HEK293 (cell line): ENCODE measurements around the gene CD2BP2.

ENCODE experiments used
- CTCF ChIA-PET: fragments of 350-600 bp; formaldehyde crosslinking; extraction: SDS; loops from one replicate; lab custom pipeline; 2021; ENCODE audit warnings: antibody characterized with exemption; lab: Yijun Ruan, JAX
- POLR2A ChIA-PET: fragments of 300-600 bp; formaldehyde crosslinking; extraction: SDS; loops from one replicate; lab custom pipeline; 2020; ENCODE audit warnings: antibody characterized with exemption, inconsistent platforms; lab: Yijun Ruan, JAX
- H3K27ac ChIP-seq: fragments of 200-500 bp; sonication (Bioruptor generic); 2 replicates; pipeline ENCODE4 v1.5.1; 2014; ENCODE audit warnings: low read depth, low read length, control low read depth, inconsistent platforms; ENCODE audit errors: extremely low read depth
- H3K36me3 ChIP-seq, 2 experiments: fragments of 200-500 bp in 1 of 2; sonication (Bioruptor generic) in 1 of 2; 1 replicate in 1 of 2; 2 replicates in 1 of 2; pipeline ENCODE4 v1.5.1; 2014 to 2017; ENCODE audit warnings: inconsistent platforms in 2 of 2, low read length in 2 of 2; ENCODE audit not compliant: control insufficient read depth in 2 of 2, insufficient read depth in 1 of 2
- H3K4me1 ChIP-seq: fragments of 200-500 bp; sonication (Bioruptor generic); 2 replicates; pipeline ENCODE4 v1.5.1; 2014; ENCODE audit warnings: mild to moderate bottlenecking, low read length, inconsistent platforms; ENCODE audit not compliant: control insufficient read depth, insufficient read depth
- H3K4me3 ChIP-seq: 2 replicates; pipeline ENCODE4 v1.5.1; 2011; ENCODE audit warnings: low read depth, mild to moderate bottlenecking, control low read depth, low read length, moderate library complexity
- H3K9me3 ChIP-seq: fragments of 200-500 bp; sonication (Bioruptor generic); 2 replicates; pipeline ENCODE4 v1.5.1; 2014; ENCODE audit warnings: low read depth, low read length, inconsistent platforms; ENCODE audit not compliant: control insufficient read depth, insufficient read depth
- YY2 ChIP-seq: fragments of 450-650 bp; formaldehyde crosslinking; IDR thresholded peaks from 2 replicates; pipeline ENCODE4 v1.5.1; 2016; ENCODE audit warnings: missing biosample characterization, missing genetic modification characterization
- ZBTB8A ChIP-seq: fragments of 450-650 bp; formaldehyde crosslinking; IDR thresholded peaks from 2 replicates; pipeline ENCODE4 v1.5.1; 2016; ENCODE audit warnings: missing biosample characterization, missing genetic modification characterization
- ZEB2 ChIP-seq: fragments of 450-650 bp; formaldehyde crosslinking; IDR thresholded peaks from 2 replicates; pipeline ENCODE4 v1.5.1; 2016; ENCODE audit warnings: missing biosample characterization, missing genetic modification characterization
- ZNF146 ChIP-seq: fragments of 450-650 bp; formaldehyde crosslinking; IDR thresholded peaks from 2 replicates; pipeline ENCODE4 v1.5.1; 2016; ENCODE audit warnings: missing biosample characterization, missing genetic modification characterization
- ZNF157 ChIP-seq: fragments of 450-650 bp; formaldehyde crosslinking; IDR thresholded peaks from 2 replicates; pipeline ENCODE4 v1.5.1; 2016; ENCODE audit warnings: missing biosample characterization, missing genetic modification characterization
- ZNF335 ChIP-seq: fragments of 450-650 bp; formaldehyde crosslinking; conservative IDR thresholded peaks from 2 replicates; pipeline ENCODE4 v1.5.1; 2016; ENCODE audit warnings: missing biosample characterization, missing genetic modification characterization
- ZNF394 ChIP-seq: fragments of 450-650 bp; formaldehyde crosslinking; IDR thresholded peaks from 2 replicates; pipeline ENCODE4 v1.5.1; 2016; ENCODE audit warnings: missing biosample characterization, missing genetic modification characterization, mild to moderate bottlenecking, moderate library complexity, borderline replicate concordance
- ZNF48 ChIP-seq: fragments of 450-650 bp; formaldehyde crosslinking; IDR thresholded peaks from 2 replicates; pipeline ENCODE4 v1.5.1; 2016; ENCODE audit warnings: missing biosample characterization, missing genetic modification characterization
- ZNF544 ChIP-seq: fragments of 450-650 bp; formaldehyde crosslinking; IDR thresholded peaks from 2 replicates; pipeline ENCODE4 v1.5.0; 2017; ENCODE audit warnings: missing biosample characterization, missing genetic modification characterization
- ZNF747 ChIP-seq: fragments of 450-650 bp; formaldehyde crosslinking; IDR thresholded peaks from 2 replicates; pipeline ENCODE4 v1.5.1; 2016; ENCODE audit warnings: missing biosample characterization, missing genetic modification characterization
- ZNF776 ChIP-seq: fragments of 450-650 bp; formaldehyde crosslinking; IDR thresholded peaks from 2 replicates; pipeline ENCODE4 v1.5.0; 2017; ENCODE audit warnings: missing biosample characterization, missing genetic modification characterization, borderline replicate concordance
- ZNF843 ChIP-seq: fragments of 450-650 bp; formaldehyde crosslinking; IDR thresholded peaks from 2 replicates; pipeline ENCODE4 v1.5.1; 2016; ENCODE audit warnings: missing biosample characterization, missing genetic modification characterization
- TF ChIP-seq, protein P1 (sequence below): fragments of 450-650 bp; formaldehyde crosslinking; IDR thresholded peaks from 2 replicates; pipeline ENCODE4 v1.5.1; 2016; ENCODE audit warnings: missing biosample characterization, missing genetic modification characterization
- TF ChIP-seq, protein P2 (sequence below): fragments of 450-650 bp; formaldehyde crosslinking; IDR thresholded peaks from 2 replicates; pipeline ENCODE4 v1.5.1; 2016; ENCODE audit warnings: missing biosample characterization, missing genetic modification characterization
- TF ChIP-seq, protein P3 (sequence below): fragments of 450-650 bp; formaldehyde crosslinking; IDR thresholded peaks from 2 replicates; pipeline ENCODE4 v1.5.1; 2017; ENCODE audit warnings: missing biosample characterization, mild to moderate bottlenecking, missing genetic modification characterization, moderate library complexity

Gene CD2BP2

DNA sequence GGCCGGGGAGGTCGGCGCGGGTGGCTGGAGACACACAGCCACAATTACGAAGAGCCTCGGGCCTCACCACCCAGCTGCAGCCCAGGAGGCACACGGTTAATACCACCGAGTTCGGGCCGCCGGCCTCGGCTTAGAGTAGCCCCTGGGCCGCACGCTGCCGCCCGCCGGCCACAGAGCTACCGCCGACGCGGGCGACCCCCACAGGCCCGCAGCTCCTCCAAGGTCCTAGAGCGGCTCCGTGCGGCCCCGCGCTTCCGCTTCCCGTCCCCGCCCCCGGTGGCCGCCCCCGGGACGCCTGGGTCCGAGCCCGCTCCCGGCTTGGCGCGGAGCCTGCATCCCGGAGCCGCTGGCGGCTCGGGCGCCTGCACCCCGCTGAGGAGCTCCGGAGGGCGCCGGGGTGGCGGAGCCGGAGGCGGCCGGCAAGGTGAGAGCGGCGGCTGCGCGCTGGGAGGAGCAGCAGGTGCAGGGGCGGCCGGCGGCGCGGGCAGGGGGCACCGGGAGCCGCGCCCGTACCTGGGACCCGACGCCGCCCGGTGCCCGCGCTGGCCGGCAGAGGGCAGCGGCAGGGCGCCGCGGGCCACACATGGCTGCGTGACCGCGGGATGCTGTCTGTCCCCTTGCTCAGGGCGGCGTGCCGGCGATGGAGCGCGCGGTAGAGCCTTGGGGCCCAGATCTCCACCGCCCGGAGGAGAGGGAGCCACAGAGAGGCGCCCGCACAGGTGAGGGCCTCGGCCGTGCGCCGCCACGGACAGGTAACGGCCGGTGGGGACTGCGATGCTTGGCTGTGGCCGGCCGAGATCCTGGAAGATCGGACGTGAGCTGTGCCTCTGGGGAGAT lies 40.3 kb upstream of the CD2BP2 start, which contains the start of gene ZNF48 (continued):
- TF ChIP-seq ZNF146 = peak; percentile 9; the same call in 1 of the 2 replicates
- no peak for TF ChIP-seq ZNF747
- TF ChIP-seq, protein P1, sequence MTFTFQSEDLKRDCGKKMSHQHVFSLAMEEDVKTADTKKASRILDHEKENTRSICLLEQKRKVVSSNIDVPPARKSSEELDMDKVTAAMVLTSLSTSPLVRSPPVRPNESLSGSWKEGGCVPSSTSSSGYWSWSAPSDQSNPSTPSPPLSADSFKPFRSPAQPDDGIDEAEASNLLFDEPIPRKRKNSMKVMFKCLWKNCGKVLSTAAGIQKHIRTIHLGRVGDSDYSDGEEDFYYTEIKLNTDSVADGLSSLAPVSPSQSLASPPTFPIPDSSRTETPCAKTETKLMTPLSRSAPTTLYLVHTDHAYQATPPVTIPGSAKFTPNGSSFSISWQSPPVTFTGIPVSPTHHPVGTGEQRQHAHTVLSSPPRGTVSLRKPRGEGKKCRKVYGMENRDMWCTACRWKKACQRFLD = no peak
- TF ChIP-seq YY2 (tag by site-specific recombination) = peak; percentile 71
- no peak for TF ChIP-seq ZNF48 (tag by site-specific recombination)

DNA sequence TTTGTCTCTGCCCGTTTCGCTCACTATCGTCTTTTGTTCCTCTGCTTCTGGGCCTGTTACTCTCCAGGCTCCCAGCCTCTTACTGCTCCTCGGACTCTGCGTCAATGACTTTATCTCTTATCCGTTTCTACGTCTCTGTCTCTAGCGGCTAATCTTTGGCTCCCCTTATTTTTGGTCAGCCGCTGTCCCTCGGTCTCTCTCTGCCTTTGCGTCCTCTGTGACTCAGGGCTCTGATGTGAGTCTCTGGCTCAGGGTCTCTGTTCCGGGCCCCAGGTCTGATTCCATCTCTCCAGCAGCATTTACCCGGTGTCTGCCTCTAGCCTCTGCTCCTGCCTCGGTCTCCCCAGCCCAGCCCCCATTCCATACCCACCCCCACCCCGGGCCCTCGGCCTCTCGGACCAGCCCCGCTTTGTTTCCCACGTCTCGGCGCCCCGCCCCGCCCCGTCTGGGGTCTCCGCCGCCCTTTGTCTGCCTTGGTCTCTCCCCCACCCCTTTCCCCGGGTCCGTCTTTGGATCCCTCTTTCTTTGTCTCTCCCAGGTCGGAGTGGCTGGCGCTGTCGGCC lies 39.6 kb upstream of the CD2BP2 start:
- peaks cover 14% of the 10 kb centered on the region for H3K4me1 ChIP-seq
- CTCF ChIA-PET = interaction anchor here (0.5 to 3.3 kb wide), 11 partner anchors 15 to 235 kb away, joined by 3 to 27 read pairs (median 4); partner anchors contain the start of genes DCTPP1, TBC1D10B and ZNF688
- TF ChIP-seq, protein P2, sequence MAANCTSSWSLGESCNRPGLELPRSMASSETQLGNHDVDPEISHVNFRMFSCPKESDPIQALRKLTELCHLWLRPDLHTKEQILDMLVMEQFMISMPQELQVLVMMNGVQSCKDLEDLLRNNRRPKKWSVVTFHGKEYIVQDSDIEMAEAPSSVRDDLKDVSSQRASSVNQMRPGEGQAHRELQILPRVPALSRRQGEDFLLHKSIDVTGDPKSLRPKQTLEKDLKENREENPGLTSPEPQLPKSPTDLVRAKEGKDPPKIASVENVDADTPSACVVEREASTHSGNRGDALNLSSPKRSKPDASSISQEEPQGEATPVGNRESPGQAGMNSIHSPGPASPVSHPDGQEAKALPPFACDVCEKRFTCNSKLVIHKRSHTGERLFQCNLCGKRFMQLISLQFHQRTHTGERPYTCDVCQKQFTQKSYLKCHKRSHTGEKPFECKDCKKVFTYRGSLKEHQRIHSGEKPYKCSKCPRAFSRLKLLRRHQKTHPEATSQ (tag by site-specific recombination) = no peak
- TF ChIP-seq ZEB2 (tag by site-specific recombination) (0 out of 2 replicates have a peak, but pooled peaks have one; percentile 66), ZNF335 (tag by site-specific recombination) (peak; percentile 53), ZNF157 (no peak), ZBTB8A (tag by site-specific recombination) (peak; percentile 15; the same call in 1 of the 2 replicates), ZNF776 (tag by site-specific recombination) (no peak)
- peaks cover 0 to 27% of the 10 kb centered on the region in 2 experiments; a peak in 2 of 3 replicates for H3K36me3 ChIP-seq
- POLR2A ChIA-PET = interaction anchor here (0.9 to 3.2 kb wide), 15 partner anchors 8 to 302 kb away, joined by 3 to 44 read pairs (median 6); partner anchors contain the start of genes CD2BP2, DCTPP1, SEPTIN1 and TBC1D10B
- H3K4me3 ChIP-seq = peak overlapping the region; percentile 71
- no peaks in the 10 kb centered on the region for H3K9me3 ChIP-seq
- H3K27ac ChIP-seq = peak overlapping the region; percentile 84

DNA sequence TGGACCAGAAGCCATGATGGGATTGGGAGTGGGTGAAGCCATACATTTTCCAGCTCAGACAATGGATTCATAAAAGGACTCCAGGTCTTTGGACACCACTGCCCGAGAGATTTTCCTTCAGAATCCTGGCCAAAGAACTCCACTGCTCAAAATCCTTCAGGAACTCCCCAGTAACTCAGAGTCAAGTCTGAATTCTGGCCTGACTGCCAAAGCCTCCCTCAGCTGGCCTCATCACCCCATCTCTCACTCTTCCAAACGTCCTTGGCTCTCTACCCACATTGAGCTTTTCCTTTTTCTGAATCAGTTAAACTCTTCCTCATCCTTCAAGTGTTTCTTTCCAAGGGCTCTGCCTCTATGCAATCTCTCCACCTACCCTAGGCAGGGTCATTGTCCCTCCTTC lies 28.4 kb upstream of the CD2BP2 start:
- POLR2A ChIA-PET = interaction anchor here (0.7 to 5.0 kb wide), 5 partner anchors 12 to 49 kb away, joined by 3 to 30 read pairs (median 8); partner anchors contain the start of genes TBC1D10B, ZNF48 and ZNF771
- TF ChIP-seq ZNF394 (tag by site-specific recombination) (no peak), ZNF843 (tag by site-specific recombination) (no peak), ZNF544 (tag by site-specific recombination) (no peak)
- TF ChIP-seq, protein P3, sequence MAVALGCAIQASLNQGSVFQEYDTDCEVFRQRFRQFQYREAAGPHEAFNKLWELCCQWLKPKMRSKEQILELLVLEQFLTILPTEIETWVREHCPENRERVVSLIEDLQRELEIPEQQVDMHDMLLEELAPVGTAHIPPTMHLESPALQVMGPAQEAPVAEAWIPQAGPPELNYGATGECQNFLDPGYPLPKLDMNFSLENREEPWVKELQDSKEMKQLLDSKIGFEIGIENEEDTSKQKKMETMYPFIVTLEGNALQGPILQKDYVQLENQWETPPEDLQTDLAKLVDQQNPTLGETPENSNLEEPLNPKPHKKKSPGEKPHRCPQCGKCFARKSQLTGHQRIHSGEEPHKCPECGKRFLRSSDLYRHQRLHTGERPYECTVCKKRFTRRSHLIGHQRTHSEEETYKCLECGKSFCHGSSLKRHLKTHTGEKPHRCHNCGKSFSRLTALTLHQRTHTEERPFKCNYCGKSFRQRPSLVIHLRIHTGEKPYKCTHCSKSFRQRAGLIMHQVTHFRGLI (tag by site-specific recombination) = no peak
- CTCF ChIA-PET = interaction anchor here (0.6 to 1.3 kb wide), 2 partner anchors 15 to 148 kb away, joined by 3 read pairs; no protein-coding TSS in a partner anchor
- H3K4me1 ChIP-seq = no peaks in the 10 kb centered on the region
- H3K36me3 ChIP-seq = peaks cover 0 to 8% of the 10 kb centered on the region in 2 experiments; a peak in 1 of 3 replicates
- H3K4me3 ChIP-seq = no peak overlapping the region
- no peak overlapping the region for H3K27ac ChIP-seq
- no peaks in the 10 kb centered on the region for H3K9me3 ChIP-seq
